H1 (cell line): ENCODE results near the gene MRPL54. TPM values are rescaled to one million over a fixed set of nuclear protein-coding genes. Genes with fewer than 3 reads are reported as not detected.

Experiments
- CTCF ChIA-PET: fragments of 300-600 bp; sonication (Branson Sonifier 250); formaldehyde crosslinking; loops from one replicate; lab custom pipeline; 2021; ENCODE audit not compliant: partially characterized antibody; lab: Charles Lee
- POLR2A ChIA-PET: fragments of 300-600 bp; sonication (Branson Sonifier 250); formaldehyde crosslinking; loops from one replicate; lab custom pipeline; 2021; ENCODE audit warnings: inconsistent platforms; ENCODE audit not compliant: partially characterized antibody; lab: Charles Lee
- DNase-seq, 2 experiments: peaks; one replicate each; pipeline versions ENCODE4 v3.0.0 to v3.0.0-alpha.2; 2010 to 2022; ENCODE audit warnings: low spot score in 2 of 2, low read depth in 1 of 2, mixed read lengths in 1 of 2
- FAIRE-seq: peaks from 2 replicates; lab custom pipeline; 2011; peaks lifted over from hg19 to GRCh38; lab: Jason Lieb, UNC
- H2AFZ ChIP-seq: 2 replicates; pipeline ENCODE4 v1.8.1; 2012; ENCODE audit warnings: low read length, inconsistent platforms
- H2AK5ac ChIP-seq: 2 replicates; pipeline ENCODE4 v1.6.1; 2013; ENCODE audit warnings: low read depth, low read length
- H2BK120ac ChIP-seq: replicated peaks from 2 replicates; pipeline ENCODE3; 2013; ENCODE audit warnings: low read depth, low read length, inconsistent platforms
- H2BK12ac ChIP-seq: 2 replicates; pipeline ENCODE4 v1.6.1; 2013; ENCODE audit warnings: low read depth, low read length
- H2BK15ac ChIP-seq: 2 replicates; pipeline ENCODE4 v1.6.1; 2013; ENCODE audit warnings: low read length
- H2BK20ac ChIP-seq: 2 replicates; pipeline ENCODE4 v1.6.1; 2013; ENCODE audit warnings: low read length
- H2BK5ac ChIP-seq: 2 replicates; pipeline ENCODE4 v1.6.1; 2013; ENCODE audit warnings: low read depth, low read length
- H3K14ac ChIP-seq: 2 replicates; pipeline ENCODE4 v1.6.1; 2013; ENCODE audit warnings: inconsistent platforms; ENCODE audit not compliant: insufficient read length
- H3K18ac ChIP-seq: 2 replicates; pipeline ENCODE4 v1.6.1; 2013; ENCODE audit warnings: low read length; ENCODE audit errors: extremely low read depth
- H3K23ac ChIP-seq: 2 replicates; pipeline ENCODE4 v1.6.1; 2013; ENCODE audit warnings: inconsistent platforms; ENCODE audit not compliant: insufficient read length
- H3K23me2 ChIP-seq: 2 replicates; pipeline ENCODE4 v1.6.1; 2013; ENCODE audit warnings: low read depth, low read length
- H3K27ac ChIP-seq: 2 replicates; pipeline ENCODE4 v1.6.1; 2011; ENCODE audit warnings: low read depth, low read length, inconsistent platforms
- H3K27me3 ChIP-seq, 4 experiments: replicated peaks in 1 of 4; 1 replicate in 1 of 4; 2 replicates in 3 of 4; pipeline versions ENCODE4 v1.6.1 to v1.8.1; 2011 to 2013; ENCODE audit warnings: low read length in 3 of 4, mild to moderate bottlenecking in 3 of 4, inconsistent platforms in 2 of 4, mixed read lengths in 2 of 4, moderate library complexity in 1 of 4; ENCODE audit not compliant: control insufficient read depth in 3 of 4, insufficient read depth in 3 of 4; ENCODE audit errors: extremely low read depth in 1 of 4
- H3K36me3 ChIP-seq, 4 experiments: 2 replicates each; pipeline versions ENCODE4 v1.6.1 to v1.8.1; 2011 to 2013; ENCODE audit warnings: mild to moderate bottlenecking in 4 of 4, low read length in 3 of 4, moderate library complexity in 2 of 4, control low read depth in 1 of 4, inconsistent platforms in 1 of 4; ENCODE audit not compliant: insufficient read depth in 4 of 4, control insufficient read depth in 2 of 4
- H3K4ac ChIP-seq: replicated peaks from 2 replicates; pipeline ENCODE3; 2013; ENCODE audit warnings: low read length, low read depth, mixed read lengths, inconsistent platforms; ENCODE audit not compliant: insufficient read length
- H3K4me1 ChIP-seq, 4 experiments: replicated peaks in 1 of 4; 1 replicate in 1 of 4; 2 replicates in 3 of 4; pipeline versions ENCODE4 v1.6.1 to v1.8.1; 2011 to 2013; ENCODE audit warnings: low read length in 3 of 4, inconsistent platforms in 2 of 4, mixed read lengths in 1 of 4; ENCODE audit not compliant: insufficient read depth in 4 of 4, control insufficient read depth in 3 of 4
- H3K4me2 ChIP-seq, 2 experiments: 2 replicates each; pipeline versions ENCODE4 v1.6.1 to v1.8.1; 2011 to 2013; ENCODE audit warnings: low read depth in 2 of 2, low read length in 2 of 2, control low read depth in 1 of 2, inconsistent platforms in 1 of 2, mild to moderate bottlenecking in 1 of 2; ENCODE audit not compliant: insufficient read depth in 1 of 2
- H3K4me3 ChIP-seq, 4 experiments: fragments of 200-600, 300-600 bp in 1 of 4; sonication (generic), shearing (Covaris generic), sonication (Bioruptor Twin) in 1 of 4; 2 replicates each; pipeline versions ENCODE4 v1.5.1 to v1.8.1; 2011 to 2016; ENCODE audit warnings: low read length in 4 of 4, low read depth in 3 of 4, control low read depth in 2 of 4, inconsistent platforms in 2 of 4, mild to moderate bottlenecking in 2 of 4, mixed read lengths in 1 of 4, moderate library complexity in 1 of 4; ENCODE audit not compliant: insufficient read depth in 2 of 4; ENCODE audit errors: extremely low read depth in 1 of 4
- H3K56ac ChIP-seq: replicated peaks from 2 replicates; pipeline ENCODE3; 2013; ENCODE audit warnings: low read depth, mild to moderate bottlenecking, mixed read lengths, low read length, inconsistent platforms; ENCODE audit not compliant: insufficient read length
- H3K79me1 ChIP-seq: 2 replicates; pipeline ENCODE4 v1.6.1; 2013; ENCODE audit warnings: low read depth, low read length, control low read depth
- H3K79me2 ChIP-seq, 2 experiments: 2 replicates each; pipeline versions ENCODE4 v1.6.1 to v1.8.1; 2012 to 2013; ENCODE audit warnings: low read length in 2 of 2, mild to moderate bottlenecking in 2 of 2, inconsistent platforms in 1 of 2; ENCODE audit not compliant: insufficient read depth in 2 of 2, control insufficient read depth in 1 of 2
- H3K9ac ChIP-seq, 4 experiments: replicated peaks in 1 of 4; 1 replicate in 1 of 4; 2 replicates in 3 of 4; pipeline versions ENCODE4 v1.6.1 to v1.8.1; 2011 to 2013; ENCODE audit warnings: low read depth in 3 of 4, low read length in 3 of 4, control low read depth in 2 of 4, mild to moderate bottlenecking in 2 of 4, moderate library complexity in 2 of 4, inconsistent platforms in 1 of 4; ENCODE audit errors: extremely low read depth in 1 of 4
- H3K9me3 ChIP-seq, 2 experiments: 2 replicates each; pipeline versions ENCODE4 v1.6.1 to v1.8.1; 2012 to 2013; ENCODE audit warnings: mild to moderate bottlenecking in 2 of 2, moderate library complexity in 2 of 2, control low read depth in 1 of 2, inconsistent platforms in 1 of 2, low read depth in 1 of 2, low read length in 1 of 2, mixed read lengths in 1 of 2; ENCODE audit not compliant: insufficient read depth in 2 of 2
- H4K20me1 ChIP-seq, 2 experiments: replicated peaks in 1 of 2; 2 replicates each; pipeline versions ENCODE3 to v1.8.1; 2011 to 2013; ENCODE audit warnings: inconsistent platforms in 2 of 2, low read length in 2 of 2, mild to moderate bottlenecking in 1 of 2; ENCODE audit not compliant: insufficient read depth in 2 of 2, control insufficient read depth in 1 of 2
- H4K5ac ChIP-seq: 2 replicates; pipeline ENCODE4 v1.6.1; 2013; ENCODE audit warnings: low read length, low read depth, mixed read lengths, inconsistent platforms; ENCODE audit not compliant: insufficient read length
- H4K8ac ChIP-seq: 2 replicates; pipeline ENCODE4 v1.8.0; 2013; ENCODE audit warnings: mild to moderate bottlenecking, moderate library complexity, low read length, inconsistent platforms; ENCODE audit not compliant: insufficient read depth; ENCODE audit errors: extremely low read depth
- H4K91ac ChIP-seq: replicated peaks from 2 replicates; pipeline ENCODE3; 2013; ENCODE audit warnings: low read length, mixed read lengths, inconsistent platforms; ENCODE audit not compliant: insufficient read length
- ASH2L ChIP-seq: fragments of 200-600, 300-600 bp; sonication (generic); IDR thresholded peaks from one replicate; pipeline ENCODE4 v1.7.1; 2017; ENCODE audit warnings: low read length
- CBX8 ChIP-seq: fragments of 300-800, 300-1000 bp; sonication (generic); IDR thresholded peaks from 2 replicates; pipeline ENCODE4 v1.7.1; 2016; ENCODE audit warnings: low read depth, low read length, borderline replicate concordance
- KDM4A ChIP-seq: IDR thresholded peaks from one replicate; pipeline ENCODE4 v1.7.1; 2012; ENCODE audit warnings: low read depth, mild to moderate bottlenecking, moderate library complexity, low read length, inconsistent platforms; ENCODE audit not compliant: severe bottlenecking
- WGBS, 2 experiments: shearing (Covaris generic) in 1 of 2; methylation state at CpG; one replicate each; pipeline versions ENCODE4 v1.1.6 to v1.1.7; 2013 to 2015; ENCODE audit warnings: low lambda C conversion rate in 2 of 2, mixed read lengths in 2 of 2, inconsistent platforms in 1 of 2, low coverage in 1 of 2, missing lambda C conversion rate in 1 of 2; ENCODE audit not compliant: insufficient replicate concordance in 2 of 2, insufficient coverage in 1 of 2, insufficient read length in 1 of 2; ENCODE audit errors: extremely low coverage in 1 of 2, missing lambda C conversion rate in 1 of 2; 5-methylcytosine and 5-hydroxymethylcytosine counted together
- polyA plus RNA-seq, 7 experiments: library from polyadenylated mRNA; depleted of rRNA in 3 of 7; stranded (reverse) in 5 of 7; unstranded in 2 of 7; fragments of >200 nt in 5 of 7; fragments of 200-250 nt in 2 of 7; gene quantifications; 1 replicate in 5 of 7; 2 replicates in 1 of 7; 4 replicates in 1 of 7; pipeline versions ENCODE4 v1.2.1 to v1.2.3, GENCODE V29; 2011 to 2013; ENCODE audit warnings: missing spikeins in 2 of 7, mixed read lengths in 2 of 7
- total RNA-seq: library from RNA; stranded (reverse); fragmentation: NEBNext Ultra II Directional; extraction: Animal tissue kit (Norgen Biotek cat#: 25700); gene quantifications from 2 replicates; pipeline ENCODE4 v1.2.1, GENCODE V29; 2021

MRPL54 gene
- total and polyA plus RNA-seq, 2 of the 8 experiments (the other 6 are each of a cell fraction or from before 2014, with no cell fraction given) = 63.8 to 72.8 TPM

DNA sequence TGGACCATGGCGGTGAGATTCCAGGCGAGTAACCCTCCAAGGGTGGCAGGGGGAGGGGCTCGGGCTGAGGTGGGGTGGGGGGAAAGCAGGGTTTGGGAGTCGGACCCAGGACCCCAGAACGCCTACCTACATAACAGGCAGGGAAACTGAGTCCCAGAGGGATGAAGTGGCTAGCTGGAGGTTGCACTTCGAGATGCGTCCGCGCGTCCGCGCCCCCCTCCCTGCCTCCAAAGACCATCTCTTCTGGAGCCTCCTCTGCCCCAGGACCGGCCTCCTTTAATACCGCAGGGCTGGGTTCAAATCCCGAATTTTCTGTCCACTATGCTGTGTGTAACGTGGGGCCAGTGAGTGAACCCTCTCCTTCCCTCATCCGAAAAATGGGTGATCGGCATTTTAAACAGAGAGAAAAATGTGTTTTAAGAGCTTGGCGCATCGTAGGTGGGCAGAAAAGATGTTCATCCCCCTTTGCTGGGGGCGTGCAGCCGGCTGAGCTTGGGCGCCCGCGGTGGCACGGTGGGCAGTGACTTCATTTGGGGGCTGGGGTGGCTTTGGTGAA is 40.5 kb upstream of the MRPL54 start:
- Histone ChIP-seq H3K18ac (no peak overlapping the region; the same call in 1 of the 2 replicates), H4K5ac (no peak overlapping the region), H2BK12ac (no peak overlapping the region), H2BK120ac (no peak overlapping the region), H2BK5ac (no peak overlapping the region), H3K4me2 (peak overlapping the region; percentile 87 to 98), H3K9ac (peak overlapping the region in 1 of 4 experiments; percentile 20; a peak in 1 of 7 replicates), H3K23ac (no peak overlapping the region), H3K4me1 (peaks cover 0 to 16% (median 10%) of the 10 kb centered on the region in 4 experiments; a peak in 6 of 7 replicates), H3K56ac (no peak overlapping the region), H4K8ac (no peak overlapping the region; the same call in 1 of the 2 replicates), H3K23me2 (peaks cover 8% of the 10 kb centered on the region; the same call in 1 of the 2 replicates), H3K36me3 (no peaks in the 10 kb centered on the region), H2AFZ (no peak overlapping the region), H3K27me3 (peaks cover 0 to 3% (median 0%) of the 10 kb centered on the region in 4 experiments; a peak in 2 of 7 replicates), H2BK20ac (no peak overlapping the region), H3K79me2 (no peaks in the 10 kb centered on the region), H4K20me1 (no peaks in the 10 kb centered on the region), H3K9me3 (no peaks in the 10 kb centered on the region), H3K14ac (no peak overlapping the region), H3K4ac (no peak overlapping the region), H4K91ac (no peak overlapping the region), H2AK5ac (no peak overlapping the region), H2BK15ac (no peak overlapping the region), H3K79me1 (no peaks in the 10 kb centered on the region), H3K27ac (no peak overlapping the region), H3K4me3 (peak overlapping the region; percentile 65 to 81 (median 70))
- FAIRE-seq (no peak), DNase-seq (no peak)
- WGBS, 2 experiments = 8% methylated on average over 21 of the region's 26 CpGs; no CpG with 5 or more reads in 1 of the 2 experiments
- TF ChIP-seq ASH2L = peak; percentile 49
- peak; percentile 25 for TF ChIP-seq KDM4A
- TF ChIP-seq CBX8 = no peak
- ChIA-PET CTCF (interaction anchor here (0.6 to 1.5 kb wide), 8 partner anchors 13 to 266 kb away, joined by 3 to 9 read pairs (median 4); partner anchors contain the start of genes ATCAY and TJP3), POLR2A (interaction anchor here (0.5 to 2.0 kb wide), 7 partner anchors 9 to 40 kb away, joined by 3 to 7 read pairs (median 3); partner anchors contain the start of genes MRPL54 and TJP3)
